ENCODE results near the gene SRGAP3.

The SRGAP3 gene

DNA sequence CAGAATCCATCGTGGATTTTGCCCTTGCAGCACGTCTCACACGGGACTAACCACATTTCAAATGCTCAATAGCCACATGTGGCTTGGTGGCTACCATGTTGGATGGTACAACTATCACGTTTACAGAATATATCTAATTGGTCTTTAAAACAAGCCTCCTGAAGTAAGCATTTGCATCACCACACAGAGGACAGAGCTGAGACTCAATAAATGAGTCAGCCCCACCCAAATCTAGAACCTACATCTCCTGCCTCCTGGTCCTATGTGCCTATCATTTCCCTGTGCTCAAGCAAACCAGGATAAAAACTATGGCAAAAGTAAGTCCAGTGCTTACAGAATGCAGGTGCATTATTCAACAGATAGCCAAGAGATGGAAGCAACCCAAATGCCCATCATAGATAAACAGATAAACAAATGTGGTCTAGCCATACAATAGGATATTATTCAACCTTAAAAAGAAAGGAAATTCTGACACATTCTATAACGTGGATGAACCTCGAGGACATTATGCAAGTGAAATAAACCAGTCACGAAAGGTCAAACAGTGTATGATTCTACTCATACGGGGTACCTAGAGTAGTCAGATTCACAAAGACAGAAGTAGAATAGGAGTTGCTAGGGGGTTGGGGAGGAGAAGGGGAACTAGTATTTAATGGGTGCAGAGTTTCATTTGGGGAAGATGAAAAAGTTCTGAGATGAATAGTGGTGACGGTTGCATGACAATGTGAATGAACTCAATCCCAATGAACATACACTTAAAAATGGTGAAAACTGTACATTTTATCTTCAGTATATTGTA, 43.9 kb downstream of the SRGAP3 start:
- no peak for TF ChIP-seq TEAD4 (IDR thresholded peaks at IDR 0.05)
- TF ChIP-seq RAD21 (IDR thresholded peaks at IDR 0.05; ENCODE audit: low read depth) = no peak
- TF ChIP-seq, protein P1, sequence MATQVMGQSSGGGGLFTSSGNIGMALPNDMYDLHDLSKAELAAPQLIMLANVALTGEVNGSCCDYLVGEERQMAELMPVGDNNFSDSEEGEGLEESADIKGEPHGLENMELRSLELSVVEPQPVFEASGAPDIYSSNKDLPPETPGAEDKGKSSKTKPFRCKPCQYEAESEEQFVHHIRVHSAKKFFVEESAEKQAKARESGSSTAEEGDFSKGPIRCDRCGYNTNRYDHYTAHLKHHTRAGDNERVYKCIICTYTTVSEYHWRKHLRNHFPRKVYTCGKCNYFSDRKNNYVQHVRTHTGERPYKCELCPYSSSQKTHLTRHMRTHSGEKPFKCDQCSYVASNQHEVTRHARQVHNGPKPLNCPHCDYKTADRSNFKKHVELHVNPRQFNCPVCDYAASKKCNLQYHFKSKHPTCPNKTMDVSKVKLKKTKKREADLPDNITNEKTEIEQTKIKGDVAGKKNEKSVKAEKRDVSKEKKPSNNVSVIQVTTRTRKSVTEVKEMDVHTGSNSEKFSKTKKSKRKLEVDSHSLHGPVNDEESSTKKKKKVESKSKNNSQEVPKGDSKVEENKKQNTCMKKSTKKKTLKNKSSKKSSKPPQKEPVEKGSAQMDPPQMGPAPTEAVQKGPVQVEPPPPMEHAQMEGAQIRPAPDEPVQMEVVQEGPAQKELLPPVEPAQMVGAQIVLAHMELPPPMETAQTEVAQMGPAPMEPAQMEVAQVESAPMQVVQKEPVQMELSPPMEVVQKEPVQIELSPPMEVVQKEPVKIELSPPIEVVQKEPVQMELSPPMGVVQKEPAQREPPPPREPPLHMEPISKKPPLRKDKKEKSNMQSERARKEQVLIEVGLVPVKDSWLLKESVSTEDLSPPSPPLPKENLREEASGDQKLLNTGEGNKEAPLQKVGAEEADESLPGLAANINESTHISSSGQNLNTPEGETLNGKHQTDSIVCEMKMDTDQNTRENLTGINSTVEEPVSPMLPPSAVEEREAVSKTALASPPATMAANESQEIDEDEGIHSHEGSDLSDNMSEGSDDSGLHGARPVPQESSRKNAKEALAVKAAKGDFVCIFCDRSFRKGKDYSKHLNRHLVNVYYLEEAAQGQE (IDR thresholded peaks at IDR 0.05; ENCODE audit: low read depth) = no peak
- TF ChIP-seq YY1 (IDR thresholded peaks at IDR 0.05; ENCODE audit: low read depth) = no peak
- TF ChIP-seq FOXM1 (IDR thresholded peaks at IDR 0.05; ENCODE audit: borderline replicate concordance, low read depth) = no peak
- TF ChIP-seq, protein P2, sequence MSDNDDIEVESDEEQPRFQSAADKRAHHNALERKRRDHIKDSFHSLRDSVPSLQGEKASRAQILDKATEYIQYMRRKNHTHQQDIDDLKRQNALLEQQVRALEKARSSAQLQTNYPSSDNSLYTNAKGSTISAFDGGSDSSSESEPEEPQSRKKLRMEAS (IDR thresholded peaks at IDR 0.05) = no peak
- no peak for TF ChIP-seq ZBTB7A (IDR thresholded peaks at IDR 0.05; ENCODE audit: low read depth)
- no peak for TF ChIP-seq TCF12 (IDR thresholded peaks at IDR 0.05; ENCODE audit: low read depth)
- no peak for TF ChIP-seq CREB1 (IDR thresholded peaks at IDR 0.05; ENCODE audit: low read depth)

DNA sequence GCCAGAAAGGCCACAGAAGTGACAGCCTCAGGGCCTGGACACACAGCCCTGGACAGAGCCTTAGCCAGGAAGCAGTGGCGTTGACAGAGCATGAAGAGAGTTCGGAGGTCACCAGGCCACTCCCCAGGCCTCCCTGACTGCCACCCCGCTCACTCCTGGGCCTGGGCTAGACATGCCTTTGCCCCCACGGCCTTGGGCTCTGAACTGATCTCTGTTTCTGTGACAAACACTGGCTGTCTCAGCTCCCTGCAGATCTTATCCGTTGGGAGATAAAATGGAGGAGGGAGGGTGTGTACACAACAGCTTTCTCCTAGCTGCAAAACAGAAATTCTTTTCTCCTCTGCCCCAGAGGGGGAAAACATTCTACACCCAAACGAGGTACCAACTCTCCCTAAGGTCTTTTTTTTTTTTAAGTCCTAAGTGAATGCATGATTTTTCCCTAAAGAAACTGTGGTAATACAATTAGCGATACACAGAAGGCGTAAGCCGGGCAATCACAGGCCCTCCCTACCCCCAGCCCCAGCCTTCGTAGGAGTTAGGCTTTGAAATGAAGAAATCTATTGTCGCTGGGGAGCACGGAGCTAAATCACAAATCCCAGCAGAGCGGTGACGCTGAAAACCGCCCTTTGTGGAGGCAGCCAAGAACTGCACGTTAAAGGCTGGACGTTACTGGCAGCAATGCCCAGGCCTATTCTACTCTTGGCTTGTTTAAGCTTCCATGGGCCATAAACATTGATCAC, 45.0 kb downstream of the SRGAP3 start:
- no peak for TF ChIP-seq EGR1 (IDR thresholded peaks at IDR 0.05)

DNA sequence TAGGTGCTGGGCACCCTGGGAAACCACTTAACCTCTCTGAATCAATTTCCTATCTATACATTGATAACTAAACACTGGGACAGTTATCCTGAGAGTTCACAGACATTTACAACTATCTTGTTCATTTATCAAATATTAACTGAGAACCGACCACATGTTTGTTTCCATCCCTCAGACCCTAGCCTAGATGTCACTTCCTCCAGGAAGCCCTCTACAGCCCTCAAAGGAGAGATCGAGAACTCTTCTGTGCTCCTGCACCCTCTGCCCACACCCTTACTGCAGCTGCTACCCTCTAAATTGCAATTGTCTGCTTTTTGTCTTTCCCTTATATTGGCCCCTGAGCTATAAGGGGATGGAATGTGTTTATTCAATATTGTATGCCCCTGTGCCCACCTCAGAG, 46.1 kb downstream of the SRGAP3 start:
- TF ChIP-seq NFIC (IDR thresholded peaks at IDR 0.05) = no peak
- TF ChIP-seq TCF12 (IDR thresholded peaks at IDR 0.05; ENCODE audit: low read depth) = no peak
- TF ChIP-seq ZBTB7A (IDR thresholded peaks at IDR 0.05; ENCODE audit: low read depth) = no peak
- TF ChIP-seq EP300 (IDR thresholded peaks at IDR 0.05; ENCODE audit: borderline replicate concordance) = no peak

DNA sequence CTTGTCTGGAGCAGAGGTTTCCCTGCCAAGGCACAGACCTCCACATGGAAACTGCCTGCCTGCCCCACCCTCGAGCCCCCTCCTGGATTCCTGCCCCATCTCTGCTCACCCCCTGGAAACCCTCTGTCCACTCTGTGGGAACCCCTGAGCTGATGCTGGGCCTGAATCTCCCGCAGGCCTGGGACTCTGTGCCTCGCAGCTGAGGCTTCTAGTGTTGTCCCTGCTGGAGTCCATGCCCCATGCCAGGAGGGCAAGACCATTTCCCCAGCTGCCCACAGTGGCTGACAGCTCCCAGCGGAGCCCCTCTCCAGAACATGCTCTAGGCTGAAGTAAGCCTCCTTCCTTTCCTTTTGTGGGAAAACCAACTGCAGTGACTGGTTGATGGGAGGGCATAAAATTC, 46.9 kb downstream of the SRGAP3 start:
- TF ChIP-seq NFIC (IDR thresholded peaks at IDR 0.05) (no peak), EP300 (IDR thresholded peaks at IDR 0.05; ENCODE audit: borderline replicate concordance) (no peak)

DNA sequence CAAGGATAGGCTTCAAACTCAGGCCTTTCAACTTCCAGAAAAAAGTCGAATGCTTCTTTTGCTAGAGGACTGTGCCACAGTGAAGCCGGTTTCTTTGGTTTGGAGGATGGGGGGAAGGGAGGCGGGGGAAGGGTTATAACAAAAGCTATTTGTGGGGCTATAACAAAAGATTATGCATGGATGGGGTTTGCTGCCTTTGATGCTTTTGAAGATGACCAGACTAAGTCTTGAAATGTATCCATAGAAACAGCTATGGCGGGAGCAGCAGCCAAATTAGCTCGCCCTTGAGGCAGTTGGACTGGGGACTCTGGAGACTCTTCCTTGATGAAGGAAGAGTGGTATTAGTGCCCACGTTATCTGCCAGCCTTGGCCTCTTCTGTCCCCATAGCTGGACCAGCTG, 47.5 kb downstream of the SRGAP3 start:
- TF ChIP-seq, protein P3, sequence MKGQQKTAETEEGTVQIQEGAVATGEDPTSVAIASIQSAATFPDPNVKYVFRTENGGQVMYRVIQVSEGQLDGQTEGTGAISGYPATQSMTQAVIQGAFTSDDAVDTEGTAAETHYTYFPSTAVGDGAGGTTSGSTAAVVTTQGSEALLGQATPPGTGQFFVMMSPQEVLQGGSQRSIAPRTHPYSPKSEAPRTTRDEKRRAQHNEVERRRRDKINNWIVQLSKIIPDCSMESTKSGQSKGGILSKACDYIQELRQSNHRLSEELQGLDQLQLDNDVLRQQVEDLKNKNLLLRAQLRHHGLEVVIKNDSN (IDR thresholded peaks at IDR 0.05) = no peak
- TF ChIP-seq CREB1 (IDR thresholded peaks at IDR 0.05; ENCODE audit: low read depth) (no peak), FOXM1 (IDR thresholded peaks at IDR 0.05; ENCODE audit: borderline replicate concordance, low read depth) (no peak), EP300 (IDR thresholded peaks at IDR 0.05; ENCODE audit: borderline replicate concordance) (no peak), YY1 (IDR thresholded peaks at IDR 0.05; ENCODE audit: low read depth) (no peak), TEAD4 (IDR thresholded peaks at IDR 0.05) (no peak), RAD21 (IDR thresholded peaks at IDR 0.05; ENCODE audit: low read depth) (no peak), TCF12 (IDR thresholded peaks at IDR 0.05; ENCODE audit: low read depth) (no peak), TAF1 (IDR thresholded peaks at IDR 0.05; ENCODE audit: low read depth) (no peak)
- TF ChIP-seq, protein P1 (IDR thresholded peaks at IDR 0.05; ENCODE audit: low read depth) = no peak
- TF ChIP-seq, protein P2 (IDR thresholded peaks at IDR 0.05) = no peak

DNA sequence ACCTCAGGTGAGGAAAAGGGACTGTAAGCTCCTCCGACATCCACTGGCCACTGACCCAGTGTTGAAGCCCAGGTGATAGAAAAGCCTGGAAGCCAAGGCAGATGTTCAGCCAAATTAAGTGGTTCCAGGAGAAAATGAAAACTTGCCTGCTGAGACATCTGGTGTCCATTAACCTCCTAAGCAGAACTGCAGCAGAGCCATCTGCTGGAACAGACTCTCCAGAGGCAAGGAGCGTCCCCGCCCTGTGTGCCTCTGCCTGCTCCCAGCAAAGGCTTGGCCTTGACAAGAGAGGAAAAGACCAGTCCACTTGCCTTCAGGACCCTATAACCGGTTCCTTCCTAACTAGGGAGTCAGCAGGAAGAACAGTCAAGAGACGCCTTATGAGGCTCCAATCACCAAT, 48.2 kb downstream of the SRGAP3 start:
- TF ChIP-seq ZBTB7A (IDR thresholded peaks at IDR 0.05; ENCODE audit: low read depth) (no peak), YY1 (IDR thresholded peaks at IDR 0.05; ENCODE audit: low read depth) (no peak), TEAD4 (IDR thresholded peaks at IDR 0.05) (no peak), TCF12 (IDR thresholded peaks at IDR 0.05; ENCODE audit: low read depth) (no peak), FOXM1 (IDR thresholded peaks at IDR 0.05; ENCODE audit: borderline replicate concordance, low read depth) (no peak), NFIC (IDR thresholded peaks at IDR 0.05) (no peak), CEBPB (IDR thresholded peaks at IDR 0.05) (no peak), CREB1 (IDR thresholded peaks at IDR 0.05; ENCODE audit: low read depth) (no peak), EGR1 (IDR thresholded peaks at IDR 0.05) (no peak), EP300 (IDR thresholded peaks at IDR 0.05; ENCODE audit: borderline replicate concordance) (no peak), RAD21 (IDR thresholded peaks at IDR 0.05; ENCODE audit: low read depth) (no peak), TAF1 (IDR thresholded peaks at IDR 0.05; ENCODE audit: low read depth) (no peak)
- TF ChIP-seq, protein P2 (IDR thresholded peaks at IDR 0.05) = no peak
- TF ChIP-seq, protein P3 (IDR thresholded peaks at IDR 0.05) = no peak
- TF ChIP-seq, protein P1 (IDR thresholded peaks at IDR 0.05; ENCODE audit: low read depth) = no peak
